ENCODE results near the gene LSM12. TPM values are rescaled to one million over a fixed set of nuclear protein-coding genes. Genes with fewer than 3 reads are reported as not detected.

LSM12 gene
- polyA plus RNA-seq, 1 experiment, result 57.5 TPM

- no peak for DNase-seq (ENCODE audit: low read depth, low spot score)
- no peaks in the 10 kb centered on the region; the same call in 1 of the 2 replicates for H3K9me3 ChIP-seq (ENCODE audit: control insufficient read depth, insufficient read depth, low read length)
- no peaks in the 10 kb centered on the region for H3K27me3 ChIP-seq (ENCODE audit: control insufficient read depth, insufficient read depth, low read length)
- no peak overlapping the region for H3K4me3 ChIP-seq (ENCODE audit: low read depth, low read length)
- no peak overlapping the region for H3K27ac ChIP-seq (ENCODE audit: low read depth, low read length)
- TF ChIP-seq, protein P1, sequence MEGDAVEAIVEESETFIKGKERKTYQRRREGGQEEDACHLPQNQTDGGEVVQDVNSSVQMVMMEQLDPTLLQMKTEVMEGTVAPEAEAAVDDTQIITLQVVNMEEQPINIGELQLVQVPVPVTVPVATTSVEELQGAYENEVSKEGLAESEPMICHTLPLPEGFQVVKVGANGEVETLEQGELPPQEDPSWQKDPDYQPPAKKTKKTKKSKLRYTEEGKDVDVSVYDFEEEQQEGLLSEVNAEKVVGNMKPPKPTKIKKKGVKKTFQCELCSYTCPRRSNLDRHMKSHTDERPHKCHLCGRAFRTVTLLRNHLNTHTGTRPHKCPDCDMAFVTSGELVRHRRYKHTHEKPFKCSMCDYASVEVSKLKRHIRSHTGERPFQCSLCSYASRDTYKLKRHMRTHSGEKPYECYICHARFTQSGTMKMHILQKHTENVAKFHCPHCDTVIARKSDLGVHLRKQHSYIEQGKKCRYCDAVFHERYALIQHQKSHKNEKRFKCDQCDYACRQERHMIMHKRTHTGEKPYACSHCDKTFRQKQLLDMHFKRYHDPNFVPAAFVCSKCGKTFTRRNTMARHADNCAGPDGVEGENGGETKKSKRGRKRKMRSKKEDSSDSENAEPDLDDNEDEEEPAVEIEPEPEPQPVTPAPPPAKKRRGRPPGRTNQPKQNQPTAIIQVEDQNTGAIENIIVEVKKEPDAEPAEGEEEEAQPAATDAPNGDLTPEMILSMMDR (IDR thresholded peaks at IDR 0.05; ENCODE audit: low read depth, low read length), result no peak
- CTCF ChIA-PET, result interaction anchor here (0.5 to 1.0 kb wide), 2 partner anchors 12 to 16 kb away, joined by 3 read pairs; no protein-coding TSS in a partner anchor
- POLR2A ChIA-PET, result interaction anchor here (0.5 kb wide), 1 partner anchor 9 kb away, joined by 5 read pairs; no protein-coding TSS in a partner anchor
Measured at GRCh38 chr17:44112284-44113280, 46.1 kb upstream of the LSM12 start.

DNA sequence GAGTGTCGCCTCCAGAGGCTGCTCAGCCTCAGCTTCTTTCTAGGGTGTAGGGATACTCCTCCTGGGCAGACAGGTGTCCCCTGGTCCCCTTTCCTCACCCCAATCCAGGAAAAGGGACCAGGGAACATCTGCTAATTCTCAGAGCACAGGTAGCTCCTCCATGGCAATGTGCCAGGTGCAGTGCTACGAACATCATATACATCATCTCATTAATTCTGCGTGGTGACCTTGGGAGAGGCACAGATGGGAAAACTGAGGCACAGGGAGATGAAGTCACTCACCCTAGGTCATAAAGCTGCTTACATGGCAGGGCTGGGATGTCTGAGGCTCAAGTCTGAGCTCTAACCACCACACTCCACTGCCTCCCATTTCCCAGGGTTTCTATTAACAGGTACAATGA, 45.3 kb upstream of the LSM12 start:
- no peak for DNase-seq (ENCODE audit: low read depth, low spot score)
- no peak overlapping the region for H3K27ac ChIP-seq (ENCODE audit: low read depth, low read length)
- no peaks in the 10 kb centered on the region for H3K27me3 ChIP-seq (ENCODE audit: control insufficient read depth, insufficient read depth, low read length)
- CTCF ChIA-PET, result interaction anchor here (1.0 kb wide), 1 partner anchor 12 kb away, joined by 3 read pairs; no protein-coding TSS in a partner anchor
- H3K4me3 ChIP-seq (ENCODE audit: low read depth, low read length), result no peak overlapping the region
- POLR2A ChIA-PET, result interaction anchor here (1.1 kb wide), 2 partner anchors 16 to 45 kb away, joined by 4 to 10 read pairs; partner anchors contain the start of gene LSM12
- TF ChIP-seq, protein P1 (IDR thresholded peaks at IDR 0.05; ENCODE audit: low read depth, low read length), result no peak
- no peaks in the 10 kb centered on the region; the same call in 1 of the 2 replicates for H3K9me3 ChIP-seq (ENCODE audit: control insufficient read depth, insufficient read depth, low read length)

DNA sequence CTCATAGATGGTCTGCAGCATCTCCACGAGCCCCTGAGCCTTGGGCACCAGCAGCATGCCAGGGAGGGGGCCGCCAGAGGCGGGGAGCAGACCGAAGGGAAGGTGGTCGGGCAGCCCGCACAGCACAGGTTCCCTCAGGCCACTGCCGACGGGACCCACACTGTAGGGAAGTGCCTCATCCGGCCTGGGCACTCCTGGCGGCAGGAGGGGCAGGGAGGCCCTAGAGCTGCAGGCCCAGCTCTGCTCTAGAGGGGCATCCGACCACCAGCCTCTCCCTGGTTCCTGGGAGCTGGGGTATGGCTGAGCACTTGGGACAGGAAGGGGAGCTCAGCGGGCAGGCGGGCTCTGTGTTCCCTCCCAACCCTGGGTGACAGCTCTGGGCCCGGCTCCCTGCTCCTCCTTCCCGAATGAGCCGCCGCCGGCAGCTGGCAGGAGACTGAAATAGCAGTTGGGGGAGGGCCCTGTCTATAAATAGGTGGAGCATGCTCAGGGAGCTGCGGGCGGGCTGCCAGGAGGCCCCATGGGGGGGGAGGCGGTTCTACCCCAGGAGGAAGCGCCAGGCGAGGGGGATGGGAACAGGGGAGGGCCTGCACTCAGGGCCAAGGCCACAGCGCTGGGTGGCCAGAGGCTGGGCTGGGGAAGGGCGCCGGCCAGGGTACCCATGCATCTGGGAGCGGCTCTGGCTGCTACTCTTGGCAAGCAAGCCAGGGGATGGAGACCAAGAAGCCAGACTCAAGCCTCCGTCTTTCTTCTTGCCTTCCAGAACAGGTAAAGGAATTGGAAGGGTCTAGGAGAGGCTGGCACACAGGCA, 44.6 kb upstream of the LSM12 start:
- Histone ChIP-seq H3K4me3 (ENCODE audit: low read depth, low read length) (peak overlapping the region; percentile 57), H3K27ac (ENCODE audit: low read depth, low read length) (peak overlapping the region; percentile 47), H3K27me3 (ENCODE audit: control insufficient read depth, insufficient read depth, low read length) (no peaks in the 10 kb centered on the region), H3K9me3 (ENCODE audit: control insufficient read depth, insufficient read depth, low read length) (no peaks in the 10 kb centered on the region; the same call in 1 of the 2 replicates)
- TF ChIP-seq, protein P1 (IDR thresholded peaks at IDR 0.05; ENCODE audit: low read depth, low read length), result no peak; the same call in 1 of the 2 replicates
- ChIA-PET POLR2A (interaction anchor here (0.5 to 1.1 kb wide), 8 partner anchors 10 to 1667 kb away, joined by 3 to 10 read pairs (median 4); partner anchors contain the start of gene LSM12), CTCF (interaction anchor here (0.6 kb wide), 1 partner anchor 26 kb away, joined by 3 read pairs; no protein-coding TSS in a partner anchor)
- no peak for DNase-seq (ENCODE audit: low read depth, low spot score)

GRCh38 chr17:44110011-44110686, 43.7 kb upstream of the LSM12 start:
- H3K27ac ChIP-seq (ENCODE audit: low read depth, low read length), result no peak overlapping the region
- H3K27me3 ChIP-seq (ENCODE audit: control insufficient read depth, insufficient read depth, low read length), result no peaks in the 10 kb centered on the region
- CTCF ChIA-PET, result no interaction called here
- no peak for DNase-seq (ENCODE audit: low read depth, low spot score)
- H3K9me3 ChIP-seq (ENCODE audit: control insufficient read depth, insufficient read depth, low read length), result no peaks in the 10 kb centered on the region; the same call in 1 of the 2 replicates
- peak overlapping the region; percentile 57 for H3K4me3 ChIP-seq (ENCODE audit: low read depth, low read length)
- TF ChIP-seq, protein P1 (IDR thresholded peaks at IDR 0.05; ENCODE audit: low read depth, low read length), result no peak
- POLR2A ChIA-PET, result interaction anchor here (0.6 to 1.1 kb wide), 3 partner anchors 9 to 40 kb away, joined by 3 to 5 read pairs (median 3); no protein-coding TSS in a partner anchor

Data from AG04450 (cell line).